CD4-positive, CD25-positive, alpha-beta regulatory T cell (primary cell): Measurements from ENCODE around the gene KCNQ1OT1. TPM values are rescaled to one million over a fixed set of nuclear protein-coding genes. Genes with fewer than 3 reads are reported as not detected.

Source experiments
- ATAC-seq, 2 donors: fragments of 150-1000 bp; cut with Tn5 transposase; one replicate each; pipeline ENCODE4 v1.10.0; 2021; ENCODE audit warnings: low read depth in 2 of 2, moderate number of reproducible peaks in 2 of 2, moderate library complexity in 1 of 2
- DNase-seq, 3 donors: peaks; one replicate each; pipeline versions ENCODE4 v3.0.0 to v3.0.0-alpha.2; 2012 to 2022; ENCODE audit warnings: mixed read lengths in 1 of 3
- H3K27ac ChIP-seq: one replicate; pipeline ENCODE4 v1.7.0; 2013; ENCODE audit warnings: mild to moderate bottlenecking, low read length; ENCODE audit not compliant: insufficient read depth, poor library complexity, severe bottlenecking
- H3K27me3 ChIP-seq: one replicate; pipeline ENCODE4 v1.7.0; 2013; ENCODE audit warnings: low read length; ENCODE audit not compliant: control insufficient read depth, insufficient read depth
- H3K36me3 ChIP-seq: one replicate; pipeline ENCODE4 v1.7.0; 2013; ENCODE audit warnings: mild to moderate bottlenecking, low read length, moderate library complexity; ENCODE audit not compliant: control insufficient read depth, insufficient read depth
- H3K4me1 ChIP-seq: 2 replicates; pipeline ENCODE4 v1.7.0; 2013; ENCODE audit warnings: mild to moderate bottlenecking, low read length; ENCODE audit not compliant: insufficient read depth, control insufficient read depth, poor library complexity, severe bottlenecking
- H3K4me3 ChIP-seq: one replicate; pipeline ENCODE4 v1.7.0; 2013; ENCODE audit warnings: low read depth, mild to moderate bottlenecking, low read length, moderate library complexity
- H3K9me3 ChIP-seq, 2 experiments: 1 replicate in 1 of 2; 2 replicates in 1 of 2; pipeline ENCODE4 v1.7.0; 2013; ENCODE audit warnings: low read length in 2 of 2, mild to moderate bottlenecking in 1 of 2, moderate library complexity in 1 of 2; ENCODE audit not compliant: control insufficient read depth in 2 of 2
- H3K27ac Mint-ChIP-seq, 3 donors: one replicate each; pipeline ENCODE4 v1.8.0; 2020 to 2022; ENCODE audit warnings: mild to moderate bottlenecking in 3 of 3, mixed read lengths in 3 of 3, moderate library complexity in 2 of 3
- H3K27me3 Mint-ChIP-seq: one replicate; pipeline ENCODE4 v1.8.0; 2022; ENCODE audit warnings: mild to moderate bottlenecking, mixed read lengths
- H3K36me3 Mint-ChIP-seq: one replicate; pipeline ENCODE4 v1.8.0; 2020; ENCODE audit warnings: mixed read lengths
- H3K4me1 Mint-ChIP-seq, 4 donors: one replicate each; pipeline ENCODE4 v1.8.0; 2020 to 2022; ENCODE audit warnings: mixed read lengths in 4 of 4, mild to moderate bottlenecking in 1 of 4
- H3K4me3 Mint-ChIP-seq, 4 donors: one replicate each; pipeline ENCODE4 v1.8.0; 2020 to 2022; ENCODE audit warnings: mild to moderate bottlenecking in 4 of 4, mixed read lengths in 4 of 4, moderate library complexity in 3 of 4
- H3K9me3 Mint-ChIP-seq, 7 donors: one replicate each; pipeline ENCODE4 v1.8.0; 2020 to 2022; ENCODE audit warnings: mixed read lengths in 7 of 7, mild to moderate bottlenecking in 3 of 7, moderate library complexity in 2 of 7
- polyA plus RNA-seq, 4 donors: library from polyadenylated mRNA; unstranded; fragments of 300-500 nt; fragmentation: Illumina TruSeq; gene quantifications; one replicate each; pipeline ENCODE4 v1.2.3, GENCODE V29; 2021
- total RNA-seq: library from RNA; stranded (reverse); gene quantifications from one replicate; pipeline ENCODE4 v1.2.3, GENCODE V29; 2022

Gene KCNQ1OT1
- total and polyA plus RNA-seq, 5 donors from 2014 or later, result 0.01 to 0.72 (median 0.07) TPM

GRCh38 chr11:2595204-2595603 lies 104.6 kb downstream of the KCNQ1OT1 start:
- no peak overlapping the region for H3K4me3 Mint-ChIP-seq
- Histone ChIP-seq H3K36me3 (no peaks in the 10 kb centered on the region), H3K4me1 (no peaks in the 10 kb centered on the region), H3K9me3 (peaks cover 6 to 9% of the 10 kb centered on the region in 2 experiments), H3K4me3 (no peak overlapping the region), H3K27me3 (no peaks in the 10 kb centered on the region), H3K27ac (no peak overlapping the region)
- peaks cover 0 to 19% (median 3%) of the 10 kb centered on the region in 7 donors for H3K9me3 Mint-ChIP-seq
- H3K27me3 Mint-ChIP-seq, result no peaks in the 10 kb centered on the region
- DNase-seq, result no peak
- no peak for ATAC-seq
- peaks cover 33% of the 10 kb centered on the region for H3K36me3 Mint-ChIP-seq
- no peak overlapping the region for H3K27ac Mint-ChIP-seq
- H3K4me1 Mint-ChIP-seq, result no peaks in the 10 kb centered on the region

DNA sequence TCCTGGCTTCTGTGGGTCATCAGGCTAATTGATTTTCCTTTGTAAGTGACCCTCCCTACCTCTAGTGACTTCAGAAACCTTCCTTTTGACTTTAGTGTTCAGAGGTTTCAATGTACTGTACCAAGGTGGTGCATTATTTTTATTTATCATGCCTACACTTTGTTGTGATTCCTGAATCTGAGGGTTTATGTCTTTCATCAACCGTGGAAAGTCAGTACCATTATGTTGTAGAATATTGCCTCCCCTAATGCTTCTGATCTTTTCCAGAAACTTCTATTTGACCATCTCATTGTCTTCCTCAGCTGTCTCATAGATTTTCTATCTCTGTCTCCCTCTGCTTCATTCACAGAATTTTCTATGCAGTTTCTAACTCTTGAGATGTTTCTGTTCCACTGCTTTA lies 105.5 kb downstream of the KCNQ1OT1 start:
- H3K36me3 Mint-ChIP-seq, result peaks cover 33% of the 10 kb centered on the region
- no peak overlapping the region for H3K4me3 ChIP-seq

GRCh38 chr11:2593393-2593950 lies 106.3 kb downstream of the KCNQ1OT1 start:
- Mint-ChIP-seq H3K36me3 (peaks cover 28% of the 10 kb centered on the region), H3K9me3 (peaks cover 0 to 16% (median 3%) of the 10 kb centered on the region in 7 donors), H3K27me3 (no peaks in the 10 kb centered on the region), H3K4me3 (no peak overlapping the region), H3K27ac (no peak overlapping the region), H3K4me1 (no peaks in the 10 kb centered on the region)
- H3K4me3 ChIP-seq, result no peak overlapping the region
- no peak for ATAC-seq
- H3K4me1 ChIP-seq, result no peaks in the 10 kb centered on the region
- no peaks in the 10 kb centered on the region for H3K36me3 ChIP-seq
- no peak for DNase-seq
- no peaks in the 10 kb centered on the region for H3K27me3 ChIP-seq
- no peak overlapping the region for H3K27ac ChIP-seq
- H3K9me3 ChIP-seq, result peaks cover 6% of the 10 kb centered on the region in 2 experiments

More for the DNA sequence above, 105.5 kb downstream of the KCNQ1OT1 start:
- Mint-ChIP-seq H3K27me3 (no peaks in the 10 kb centered on the region), H3K9me3 (peaks cover 0 to 19% (median 3%) of the 10 kb centered on the region in 7 donors), H3K27ac (no peak overlapping the region), H3K4me1 (no peaks in the 10 kb centered on the region), H3K4me3 (no peak overlapping the region)
- peaks cover 6 to 9% of the 10 kb centered on the region in 2 experiments for H3K9me3 ChIP-seq
- no peaks in the 10 kb centered on the region for H3K36me3 ChIP-seq
- H3K27me3 ChIP-seq, result no peaks in the 10 kb centered on the region
- ATAC-seq (no peak), DNase-seq (no peak)
- no peaks in the 10 kb centered on the region for H3K4me1 ChIP-seq
- H3K27ac ChIP-seq, result no peak overlapping the region

DNA sequence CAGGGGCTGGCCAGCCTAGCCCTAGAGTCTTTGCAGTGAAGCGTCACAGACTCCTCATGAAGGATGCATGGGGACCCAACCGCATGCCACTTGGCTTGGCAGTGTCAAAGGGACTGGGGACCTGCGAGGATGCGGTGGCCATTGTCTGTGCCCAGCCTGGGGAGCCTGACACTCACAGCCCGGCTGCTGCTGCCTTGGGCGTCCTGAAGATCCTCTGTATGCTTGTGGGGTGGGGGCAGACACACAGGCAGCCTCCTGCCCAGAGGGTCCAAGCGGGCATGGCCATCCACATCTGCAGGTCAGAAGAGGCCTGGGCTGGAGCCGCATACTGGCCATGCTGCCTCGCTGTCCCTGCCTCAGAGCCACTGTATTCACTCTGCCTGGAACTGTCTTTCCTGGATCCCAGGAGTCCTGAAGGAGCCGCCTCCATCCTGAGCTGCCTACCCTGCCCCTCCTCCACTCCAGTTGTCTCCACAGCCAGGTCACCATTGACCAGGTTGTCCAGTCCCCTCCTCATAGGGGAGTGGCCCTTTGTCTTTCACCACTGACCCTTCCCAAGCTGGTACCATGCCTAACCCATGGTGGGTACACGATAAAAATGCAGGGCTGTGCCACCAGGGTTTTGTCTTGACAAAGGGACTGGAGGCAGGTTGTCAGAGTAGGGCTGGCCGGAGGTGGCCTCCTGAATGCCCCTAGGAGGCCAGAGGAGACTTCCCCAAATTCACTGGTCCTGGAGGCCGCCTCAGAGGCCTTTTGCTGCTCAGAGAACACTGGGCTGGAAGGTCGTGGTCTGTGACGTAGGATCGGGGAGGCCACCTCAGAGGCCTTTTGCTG lies 107.0 kb downstream of the KCNQ1OT1 start:
- H3K36me3 Mint-ChIP-seq, result peaks cover 28% of the 10 kb centered on the region

DNA sequence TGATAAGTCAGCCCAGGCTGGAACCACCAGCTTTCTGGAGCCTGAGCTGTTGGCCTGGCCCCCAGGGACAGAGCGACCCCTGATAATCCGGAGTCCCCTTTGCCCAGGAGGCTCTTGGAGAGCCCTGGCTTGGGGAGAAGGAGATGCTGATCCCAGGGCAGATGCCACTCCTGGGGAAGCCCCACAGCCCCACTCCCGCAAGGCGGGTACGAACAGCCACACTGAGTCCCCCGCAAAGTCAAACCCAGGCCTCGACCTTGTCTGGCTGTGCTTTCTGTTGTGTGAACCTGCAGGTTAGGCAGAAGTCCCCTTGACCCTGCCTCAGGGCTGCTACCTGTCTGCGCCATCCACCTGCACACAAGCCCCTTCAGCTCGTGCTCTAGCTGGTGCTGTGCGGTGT lies 108.0 kb downstream of the KCNQ1OT1 start:
- DNase-seq (no peak), ATAC-seq (no peak)
- Histone ChIP-seq H3K27me3 (no peaks in the 10 kb centered on the region), H3K9me3 (no peaks in the 10 kb centered on the region), H3K27ac (no peak overlapping the region), H3K4me1 (no peaks in the 10 kb centered on the region), H3K36me3 (no peaks in the 10 kb centered on the region), H3K4me3 (no peak overlapping the region)
- Mint-ChIP-seq H3K36me3 (peaks cover 28% of the 10 kb centered on the region), H3K4me3 (no peak overlapping the region), H3K27ac (no peak overlapping the region), H3K9me3 (peaks cover 0 to 8% (median 0%) of the 10 kb centered on the region in 7 donors), H3K4me1 (no peaks in the 10 kb centered on the region), H3K27me3 (no peaks in the 10 kb centered on the region)

More for the DNA sequence above, 107.0 kb downstream of the KCNQ1OT1 start:
- Mint-ChIP-seq H3K4me3 (no peak overlapping the region), H3K27ac (no peak overlapping the region), H3K27me3 (no peaks in the 10 kb centered on the region), H3K9me3 (peaks cover 0 to 16% (median 2%) of the 10 kb centered on the region in 7 donors), H3K4me1 (no peaks in the 10 kb centered on the region)
- no peaks in the 10 kb centered on the region for H3K36me3 ChIP-seq
- no peak overlapping the region for H3K4me3 ChIP-seq
- H3K27ac ChIP-seq, result no peak overlapping the region
- no peaks in the 10 kb centered on the region for H3K27me3 ChIP-seq
- H3K9me3 ChIP-seq, result peaks cover 0 to 3% of the 10 kb centered on the region in 2 experiments
- no peaks in the 10 kb centered on the region for H3K4me1 ChIP-seq
- DNase-seq, result no peak
- no peak for ATAC-seq

DNA sequence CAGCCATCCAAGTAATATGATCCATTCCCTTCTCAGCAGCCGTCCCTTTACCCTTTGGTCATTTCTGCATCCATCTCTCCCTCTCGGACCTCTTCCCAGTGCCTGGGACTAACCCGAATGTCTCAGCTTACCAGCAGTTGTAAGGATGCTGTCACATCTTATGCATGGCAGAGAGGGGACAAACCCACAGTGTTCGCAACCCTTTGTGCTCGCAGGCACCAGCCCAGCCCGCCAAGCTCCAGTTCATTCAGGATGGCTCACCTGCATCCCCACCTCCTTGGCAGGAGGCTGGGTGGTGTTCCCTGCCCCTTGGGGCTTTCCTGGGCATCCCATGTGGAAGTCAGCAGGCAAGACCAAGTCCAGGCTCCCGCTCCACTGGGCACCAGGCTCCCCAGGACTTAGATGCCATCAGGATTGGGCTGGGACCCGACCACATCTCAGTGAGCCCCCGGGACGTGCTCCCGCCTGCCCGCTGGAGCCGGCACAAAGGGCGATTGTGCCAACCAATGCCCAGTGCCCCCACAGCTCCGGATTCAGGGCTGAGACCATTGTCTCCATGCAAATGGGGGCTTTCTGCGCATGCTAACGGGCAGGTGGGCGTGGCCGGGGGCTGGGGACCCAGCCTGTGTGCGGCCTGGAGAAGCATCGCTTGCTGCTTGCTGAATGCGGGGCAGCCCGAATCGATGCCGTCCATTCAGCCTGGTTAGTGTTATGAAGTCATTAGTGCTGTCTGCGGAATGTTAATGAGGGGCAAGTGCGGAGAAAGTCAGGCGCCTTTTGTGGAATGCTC lies 108.6 kb downstream of the KCNQ1OT1 start:
- Histone ChIP-seq H3K4me1 (no peaks in the 10 kb centered on the region), H3K36me3 (no peaks in the 10 kb centered on the region), H3K27ac (no peak overlapping the region), H3K27me3 (no peaks in the 10 kb centered on the region), H3K4me3 (no peak overlapping the region), H3K9me3 (no peaks in the 10 kb centered on the region)
- no peak for ATAC-seq
- no peak overlapping the region for H3K4me3 Mint-ChIP-seq
- H3K4me1 Mint-ChIP-seq, result no peaks in the 10 kb centered on the region
- H3K27me3 Mint-ChIP-seq, result no peaks in the 10 kb centered on the region
- H3K27ac Mint-ChIP-seq, result no peak overlapping the region
- DNase-seq, result no peak
- H3K9me3 Mint-ChIP-seq, result peaks cover 0 to 4% (median 0%) of the 10 kb centered on the region in 7 donors
- peaks cover 23% of the 10 kb centered on the region for H3K36me3 Mint-ChIP-seq

GRCh38 chr11:2590131-2590964 lies 109.4 kb downstream of the KCNQ1OT1 start:
- H3K4me1 ChIP-seq, result no peaks in the 10 kb centered on the region
- H3K9me3 Mint-ChIP-seq, result no peaks in the 10 kb centered on the region
- no peaks in the 10 kb centered on the region for H3K36me3 ChIP-seq
- H3K4me3 Mint-ChIP-seq, result no peak overlapping the region
- H3K4me3 ChIP-seq, result no peak overlapping the region
- H3K4me1 Mint-ChIP-seq, result no peaks in the 10 kb centered on the region
- no peak overlapping the region for H3K27ac ChIP-seq
- ATAC-seq (no peak), DNase-seq (no peak)
- H3K9me3 ChIP-seq, result no peaks in the 10 kb centered on the region
- no peaks in the 10 kb centered on the region for H3K27me3 ChIP-seq
- H3K36me3 Mint-ChIP-seq, result peaks cover 18% of the 10 kb centered on the region
- H3K27me3 Mint-ChIP-seq, result no peaks in the 10 kb centered on the region
- no peak overlapping the region for H3K27ac Mint-ChIP-seq
